Measurements from ENCODE around the gene P3H2.
A peak's percentile ranks its signal among the peaks of the same experiment; 100 is the strongest.

P3H2 gene

GRCh38 chr3:190079173-190079572 is 41.5 kb downstream of the P3H2 start (continued):
- TF ChIP-seq ZBTB21 (tag by site-specific recombination; IDR thresholded peaks at IDR 0.05) (0 out of 2 replicates have a peak, but pooled peaks have one; percentile 14), ZNF140 (tag by site-specific recombination; IDR thresholded peaks at IDR 0.05) (peak; percentile 94), ZNF266 (tag by site-specific recombination; IDR thresholded peaks at IDR 0.05; ENCODE audit: low read depth) (0 out of 2 replicates have a peak, but pooled peaks have one; percentile 48), REST (tag by site-specific recombination; IDR thresholded peaks at IDR 0.05) (peak; percentile 69; the same call in 1 of the 2 replicates), MZF1 (tag by site-specific recombination; IDR thresholded peaks at IDR 0.05; ENCODE audit: borderline replicate concordance) (peak; percentile 47; the same call in 1 of the 2 replicates), ZFP37 (tag by site-specific recombination; IDR thresholded peaks at IDR 0.05) (peak; percentile 79), ZBTB1 (tag by site-specific recombination; IDR thresholded peaks at IDR 0.05) (0 out of 2 replicates have a peak, but pooled peaks have one; percentile 57), ZNF138 (tag by site-specific recombination; IDR thresholded peaks at IDR 0.05; ENCODE audit: borderline replicate concordance) (0 out of 2 replicates have a peak, but pooled peaks have one; percentile 47), ZNF426 (tag by site-specific recombination; IDR thresholded peaks at IDR 0.05) (peak; percentile 93), ZBTB8A (tag by site-specific recombination; IDR thresholded peaks at IDR 0.05) (peak; percentile 84), ZNF623 (tag by site-specific recombination; IDR thresholded peaks at IDR 0.05) (peak; percentile 74), GLI2 (tag by site-specific recombination; IDR thresholded peaks at IDR 0.05; ENCODE audit: borderline replicate concordance, low read depth) (peak; percentile 23; the same call in 1 of the 2 replicates), ZNF341 (tag by site-specific recombination; IDR thresholded peaks at IDR 0.05; ENCODE audit: low read depth) (peak; percentile 36; the same call in 1 of the 2 replicates), ZNF366 (tag by site-specific recombination; conservative IDR thresholded peaks at IDR 0.05) (0 out of 2 replicates have a peak, but pooled peaks have one; percentile 26), ZNF518A (tag by site-specific recombination; conservative IDR thresholded peaks at IDR 0.05; ENCODE audit: low read depth) (peak; percentile 89), ZNF394 (tag by site-specific recombination; IDR thresholded peaks at IDR 0.05; ENCODE audit: borderline replicate concordance) (peak; percentile 92)

- Histone ChIP-seq H3K27ac (ENCODE audit: extremely low read depth, low read depth, low read length) (no peak overlapping the region), H3K36me3 (ENCODE audit: control insufficient read depth in 2 of 2, insufficient read depth in 1 of 2, low read length in 2 of 2) (no peaks in the 10 kb centered on the region), H3K4me1 (ENCODE audit: control insufficient read depth, insufficient read depth, low read length) (no peaks in the 10 kb centered on the region; the same call in 1 of the 2 replicates), H3K9me3 (ENCODE audit: control insufficient read depth, insufficient read depth, low read depth, low read length) (no peaks in the 10 kb centered on the region), H3K4me3 (ENCODE audit: low read depth, low read length) (no peak overlapping the region)
- CTCF ChIA-PET = interaction anchor here (0.6 kb wide), 1 partner anchor 246 kb away, joined by 4 read pairs; no protein-coding TSS in a partner anchor
- TF ChIP-seq ZNF292 (tag by site-specific recombination; IDR thresholded peaks at IDR 0.05; ENCODE audit: borderline replicate concordance, low read depth) (no peak), ZNF133 (tag by site-specific recombination; IDR thresholded peaks at IDR 0.05) (0 out of 2 replicates have a peak, but pooled peaks have one; percentile 35), ZNF366 (tag by site-specific recombination; conservative IDR thresholded peaks at IDR 0.05) (0 out of 2 replicates have a peak, but pooled peaks have one; percentile 23)
- POLR2A ChIA-PET = no interaction called here
These were observed 43.2 kb downstream of the P3H2 start for GRCh38 chr3:190077395-190078045.
